Bronchial epithelial cell (primary cell): ENCODE data around the gene TM4SF4. TPM values are rescaled to one million over a fixed set of nuclear protein-coding genes. Genes with fewer than 3 reads are reported as not detected.
A peak's percentile ranks its signal among the peaks of the same experiment; 100 is the strongest.

Source experiments
- DNase-seq: peaks from one replicate; pipeline ENCODE4 v3.0.0-alpha.2; 2010; ENCODE audit warnings: low read depth
- FAIRE-seq: peaks from 2 replicates; lab custom pipeline; 2011; peaks lifted over from hg19 to GRCh38; lab: Jason Lieb, UNC
- H3K27me3 ChIP-seq: 2 replicates; pipeline ENCODE4 v1.5.1; 2011; ENCODE audit warnings: low read length; ENCODE audit not compliant: control insufficient read depth, insufficient read depth
- H3K36me3 ChIP-seq: 2 replicates; pipeline ENCODE4 v1.5.1; 2011; ENCODE audit warnings: low read length; ENCODE audit not compliant: control insufficient read depth, insufficient read depth
- H3K4me3 ChIP-seq: 2 replicates; pipeline ENCODE4 v1.5.1; 2011; ENCODE audit warnings: mild to moderate bottlenecking, low read depth, low read length, control low read depth
- total RNA-seq: library from RNA; depleted of rRNA; stranded (reverse); fragments of >200 nt; gene quantifications from 2 replicates; pipeline ENCODE4 v1.2.1, GENCODE V29; 2014
- TF ChIP-seq, protein P1 (sequence below): IDR thresholded peaks from 2 replicates; pipeline ENCODE4 v1.5.1; 2011; ENCODE audit warnings: mild to moderate bottlenecking, moderate library complexity, low read length, control low read depth, inconsistent platforms; ENCODE audit not compliant: insufficient read depth, severe bottlenecking

TM4SF4 gene
- total RNA-seq, 1 donor from 2014 or later = not detected

DNA sequence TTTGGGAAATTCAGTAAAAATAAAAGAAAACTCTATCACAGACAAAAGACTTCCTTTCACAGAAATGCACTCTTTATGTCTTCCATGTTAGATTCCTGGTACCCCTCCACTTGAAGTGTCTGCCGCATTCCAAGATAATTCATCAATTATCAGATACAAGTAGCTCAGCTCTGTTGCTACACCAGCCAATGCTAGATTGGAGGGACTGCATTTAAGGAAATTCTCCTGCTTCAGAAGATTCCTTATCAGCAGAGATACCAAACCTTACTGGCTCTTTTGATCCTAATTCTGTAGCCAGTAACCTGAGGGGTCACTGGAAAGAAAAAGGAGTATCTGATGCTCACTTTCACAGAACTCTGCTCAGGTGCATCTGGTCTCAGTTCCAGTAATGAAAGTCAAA is 63.9 kb downstream of the TM4SF4 start:
- TF ChIP-seq, protein P1, sequence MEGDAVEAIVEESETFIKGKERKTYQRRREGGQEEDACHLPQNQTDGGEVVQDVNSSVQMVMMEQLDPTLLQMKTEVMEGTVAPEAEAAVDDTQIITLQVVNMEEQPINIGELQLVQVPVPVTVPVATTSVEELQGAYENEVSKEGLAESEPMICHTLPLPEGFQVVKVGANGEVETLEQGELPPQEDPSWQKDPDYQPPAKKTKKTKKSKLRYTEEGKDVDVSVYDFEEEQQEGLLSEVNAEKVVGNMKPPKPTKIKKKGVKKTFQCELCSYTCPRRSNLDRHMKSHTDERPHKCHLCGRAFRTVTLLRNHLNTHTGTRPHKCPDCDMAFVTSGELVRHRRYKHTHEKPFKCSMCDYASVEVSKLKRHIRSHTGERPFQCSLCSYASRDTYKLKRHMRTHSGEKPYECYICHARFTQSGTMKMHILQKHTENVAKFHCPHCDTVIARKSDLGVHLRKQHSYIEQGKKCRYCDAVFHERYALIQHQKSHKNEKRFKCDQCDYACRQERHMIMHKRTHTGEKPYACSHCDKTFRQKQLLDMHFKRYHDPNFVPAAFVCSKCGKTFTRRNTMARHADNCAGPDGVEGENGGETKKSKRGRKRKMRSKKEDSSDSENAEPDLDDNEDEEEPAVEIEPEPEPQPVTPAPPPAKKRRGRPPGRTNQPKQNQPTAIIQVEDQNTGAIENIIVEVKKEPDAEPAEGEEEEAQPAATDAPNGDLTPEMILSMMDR = no peak
- no peak for FAIRE-seq
- no peaks in the 10 kb centered on the region for H3K36me3 ChIP-seq
- DNase-seq = no peak
- no peak overlapping the region for H3K4me3 ChIP-seq
- no peaks in the 10 kb centered on the region for H3K27me3 ChIP-seq

DNA sequence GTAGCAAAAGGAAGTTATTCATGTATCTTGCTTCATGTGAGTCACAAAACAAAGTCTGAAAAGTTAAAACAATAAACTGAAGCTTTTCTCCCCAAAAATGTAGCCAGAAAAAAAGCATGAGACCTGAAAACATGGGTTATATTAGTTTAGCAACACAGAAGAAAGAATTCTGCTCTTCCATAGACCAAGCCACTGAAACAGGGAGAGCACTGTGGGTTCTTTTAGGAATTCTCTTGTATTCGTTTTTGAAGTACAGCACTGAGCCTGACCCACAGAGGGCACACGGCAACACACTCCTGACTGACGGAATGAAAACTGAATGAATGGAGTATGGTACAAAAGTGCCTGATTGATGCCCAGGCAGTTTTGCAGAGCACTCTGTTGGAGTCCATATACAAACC is 66.6 kb downstream of the TM4SF4 start:
- no peaks in the 10 kb centered on the region for H3K36me3 ChIP-seq
- no peaks in the 10 kb centered on the region for H3K27me3 ChIP-seq
- peak; percentile 22 for DNase-seq
- no peak overlapping the region for H3K4me3 ChIP-seq
- TF ChIP-seq, protein P1 = peak; percentile 8
- FAIRE-seq = no peak

DNA sequence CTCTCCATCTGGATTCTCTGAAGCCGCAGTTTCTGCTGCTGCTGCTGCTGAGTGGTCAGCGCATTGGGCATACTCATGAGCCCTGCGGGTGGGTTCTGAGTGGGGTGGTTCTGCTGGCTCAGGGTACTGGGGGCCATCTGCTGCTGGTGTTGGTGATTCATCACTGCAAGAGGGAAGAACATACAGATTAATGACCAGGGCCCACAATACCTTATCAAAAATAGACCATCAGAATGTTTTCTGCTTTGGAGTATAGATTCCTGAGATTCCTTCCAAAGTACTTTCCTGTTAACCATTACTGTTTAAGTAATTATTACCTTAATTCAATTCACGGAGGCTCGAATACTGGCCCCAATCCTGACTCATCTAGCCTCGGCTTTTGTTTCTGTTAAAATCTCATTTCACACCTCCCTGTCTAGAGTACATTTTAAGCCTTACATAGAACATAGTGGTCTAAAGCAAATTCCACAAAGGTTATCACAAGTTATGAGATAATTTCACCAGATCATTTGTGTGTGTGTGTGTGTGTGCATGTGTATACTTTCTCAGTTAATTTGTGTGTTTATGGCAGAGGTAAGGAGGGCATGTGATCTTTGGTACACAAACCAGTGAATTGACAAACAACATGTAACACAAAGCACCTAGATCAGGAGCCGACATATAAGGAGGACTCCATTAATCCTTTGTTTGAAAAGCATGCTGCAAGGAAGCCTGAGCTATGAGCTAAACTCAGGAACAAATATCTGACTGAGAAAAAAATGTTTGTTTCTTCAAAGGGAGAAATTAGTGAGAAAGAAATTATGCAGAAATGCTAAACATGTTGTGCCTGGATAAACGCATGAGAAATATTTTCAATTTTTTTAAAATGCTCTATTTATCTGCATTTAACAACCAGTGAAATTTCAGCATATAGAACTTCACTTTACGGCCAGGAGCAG is 68.1 kb downstream of the TM4SF4 start:
- H3K4me3 ChIP-seq = no peak overlapping the region
- DNase-seq = no peak
- no peak for FAIRE-seq
- TF ChIP-seq, protein P1 = no peak
- H3K36me3 ChIP-seq = peaks cover 1% of the 10 kb centered on the region
- H3K27me3 ChIP-seq = no peaks in the 10 kb centered on the region

DNA sequence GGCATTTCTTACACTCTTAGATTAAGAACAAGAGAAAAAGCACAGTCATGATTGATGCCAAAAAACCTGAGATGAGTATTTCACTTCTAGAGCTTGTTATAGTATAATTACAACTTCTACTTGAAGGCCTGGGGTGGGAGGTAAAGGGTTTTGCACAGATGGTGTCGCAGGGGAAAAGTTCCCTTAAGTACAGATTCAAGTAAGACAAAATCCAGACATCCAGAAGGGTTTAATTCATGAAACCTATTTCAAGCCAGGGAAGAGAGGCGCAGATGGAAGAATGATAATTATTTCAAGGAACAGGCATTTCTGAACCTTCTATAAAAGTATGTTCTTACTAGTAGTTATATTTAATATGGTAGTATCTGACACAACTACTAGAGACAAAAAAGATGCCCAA is 70.6 kb downstream of the TM4SF4 start:
- FAIRE-seq (no peak), DNase-seq (no peak)
- no peak overlapping the region for H3K4me3 ChIP-seq

DNA sequence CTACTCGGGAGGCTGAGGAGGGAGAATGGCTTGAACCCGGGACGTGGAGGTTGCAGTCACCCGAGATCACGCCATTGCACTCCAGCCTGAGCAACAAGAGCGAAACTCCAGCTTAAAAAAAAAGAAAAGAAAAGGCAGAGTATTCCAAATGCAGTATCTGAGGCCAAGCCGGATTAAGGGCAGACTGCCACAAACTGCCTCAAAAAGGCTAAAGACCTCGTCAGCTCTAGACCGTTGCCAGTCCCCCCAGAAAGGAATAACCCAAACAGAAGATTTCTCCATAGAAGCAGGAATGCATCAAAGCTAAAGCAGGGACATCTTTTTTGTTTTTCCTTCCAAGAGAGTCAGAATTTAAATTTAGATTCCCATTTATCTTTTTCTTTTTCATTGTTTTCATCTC is 72.9 kb downstream of the TM4SF4 start:
- H3K4me3 ChIP-seq = no peak overlapping the region
- H3K27me3 ChIP-seq = no peaks in the 10 kb centered on the region
- H3K36me3 ChIP-seq = peaks cover 1% of the 10 kb centered on the region
- TF ChIP-seq, protein P1 = no peak
- DNase-seq (no peak), FAIRE-seq (no peak)

More for the DNA sequence above, 70.6 kb downstream of the TM4SF4 start:
- TF ChIP-seq, protein P1 = no peak
- peaks cover 1% of the 10 kb centered on the region for H3K36me3 ChIP-seq
- no peaks in the 10 kb centered on the region for H3K27me3 ChIP-seq
